Stimulated activated CD8-positive, alpha-beta memory T cell treated with anti-CD3 and anti-CD28 coated beads, Interleukin-12 subunit alpha, Interleukin-12 subunit beta, amount 100 ng/mL, for 4 hours (primary cell): ENCODE data around the gene AKT1.
"Not testable (repeated sequence)": the region's sequence is repeated elsewhere in the genome, so short reads cannot be mapped to it uniquely, and the experiment has no call there.

Experiments used
- DNase-seq: peaks from one replicate; pipeline ENCODE4 v3.0.0-alpha.2; 2020; ENCODE audit warnings: low read depth

Gene AKT1

GRCh38 chr14:104818714-104819161 lies 23.2 kb upstream of the AKT1 start:
- DNase-seq = no peak

GRCh38 chr14:104817930-104818713 lies 22.6 kb upstream of the AKT1 start:
- DNase-seq = no peak

- no peak for DNase-seq
Observed at GRCh38 chr14:104816616-104816884, 21.0 kb upstream of the AKT1 start.

GRCh38 chr14:104814701-104815100 lies 19.2 kb upstream of the AKT1 start:
- not testable (repeated sequence) for DNase-seq

- DNase-seq = no peak
Observed at GRCh38 chr14:104813286-104813685, 17.7 kb upstream of the AKT1 start.

- no peak for DNase-seq
Observed at GRCh38 chr14:104810316-104810715, 14.8 kb upstream of the AKT1 start.

GRCh38 chr14:104808456-104808855 lies 12.9 kb upstream of the AKT1 start:
- DNase-seq = no peak

GRCh38 chr14:104806625-104807465 lies 11.3 kb upstream of the AKT1 start:
- DNase-seq = no peak

- no peak for DNase-seq
Observed at GRCh38 chr14:104805941-104806624, 10.5 kb upstream of the AKT1 start.

GRCh38 chr14:104805326-104805678 lies 9.8 kb upstream of the AKT1 start:
- DNase-seq = no peak

GRCh38 chr14:104804481-104805325 lies 9.2 kb upstream of the AKT1 start:
- DNase-seq = no peak

GRCh38 chr14:104803912-104804410 lies 8.4 kb upstream of the AKT1 start:
- no peak for DNase-seq

- no peak for DNase-seq
Observed at GRCh38 chr14:104803280-104803911, 7.8 kb upstream of the AKT1 start.

GRCh38 chr14:104802394-104803184 lies 7.0 kb upstream of the AKT1 start:
- no peak for DNase-seq

GRCh38 chr14:104801520-104802393 lies 6.2 kb upstream of the AKT1 start:
- DNase-seq = no peak

GRCh38 chr14:104800771-104801519 lies 5.4 kb upstream of the AKT1 start, which contains the start of gene ZBTB42:
Gene ZBTB42 (plus strand): TSS chr14:104801101. CDS start chr14:104801198, 97 bp downstream.
- peak; percentile 58 for DNase-seq

GRCh38 chr14:104800015-104800770 lies 4.6 kb upstream of the AKT1 start:
- peak; percentile 80 for DNase-seq
